Inflammatory macrophage (primary cell): ENCODE measurements around the gene NFIC.
A peak's percentile ranks its signal among the peaks of the same experiment; 100 is the strongest.
"Not testable (repeated sequence)": the region's sequence is repeated elsewhere in the genome, so short reads cannot be mapped to it uniquely, and the experiment has no call there.

ENCODE experiments used
- DNase-seq, 2 donors: peaks; one replicate each; pipeline ENCODE4 v3.0.0-alpha.2; 2020 to 2022
- total RNA-seq, 18 experiments: gene quantifications; one replicate each; lab custom pipeline; 2026; ENCODE audit warnings: mixed read lengths in 6 of 18, inconsistent platforms in 2 of 18; lab: John Stamatoyannopoulos, UW

The NFIC gene
- total RNA-seq = 1.9 to 52.9 (median 7.3) reads per million in 18 experiments

DNA sequence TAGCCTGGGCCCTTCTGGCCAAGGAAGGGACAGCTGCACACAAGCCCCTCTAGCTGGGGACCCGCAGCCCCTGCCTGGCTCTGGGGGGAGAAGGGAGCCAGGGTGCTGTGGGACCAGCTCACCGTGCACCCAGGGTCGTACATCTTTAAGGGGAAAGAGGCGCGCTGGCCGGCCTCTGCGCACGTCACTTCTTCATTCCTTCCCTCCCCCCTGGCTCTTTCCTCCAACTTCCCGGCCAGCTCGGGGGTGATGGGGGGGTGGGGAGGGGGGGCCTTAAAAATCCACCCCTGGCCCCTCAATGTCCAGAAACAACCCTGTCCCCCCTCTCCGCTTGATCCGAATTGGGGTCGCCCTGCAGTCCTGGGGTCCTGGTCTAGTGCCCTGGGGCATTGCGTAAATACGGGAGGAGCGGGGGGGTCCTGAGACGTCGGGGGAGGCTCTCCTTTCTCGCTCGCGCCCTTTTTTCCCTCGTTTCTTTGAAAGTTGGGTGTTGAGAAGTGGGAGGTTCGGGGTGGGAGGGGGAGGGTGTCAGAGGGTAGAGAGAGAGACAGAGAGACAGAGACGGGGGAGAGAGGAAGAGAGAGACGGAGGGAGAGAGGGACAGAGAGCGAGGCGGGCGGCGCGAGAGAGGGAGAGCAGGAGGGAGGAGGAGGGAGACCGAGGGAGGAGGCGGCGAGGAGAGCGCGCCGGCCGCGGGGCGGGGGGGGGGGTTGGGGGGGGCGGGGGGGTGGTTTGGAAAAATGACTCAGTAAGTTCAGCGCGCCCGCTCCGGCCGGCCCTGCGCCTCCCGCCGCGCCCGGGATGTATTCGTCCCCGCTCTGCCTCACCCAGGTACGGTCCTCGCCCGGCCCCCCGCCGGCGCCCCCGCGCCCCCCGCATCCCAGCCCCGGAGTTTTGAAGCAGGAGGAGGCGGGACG is at the start of gene NFIC:
Gene NFIC, plus strand, starts transcription at position 748 of the 917 bp plus-strand sequence. Its CDS starts 54 bp downstream, at position 802.
- DNase-seq = peak; percentile 47

DNA sequence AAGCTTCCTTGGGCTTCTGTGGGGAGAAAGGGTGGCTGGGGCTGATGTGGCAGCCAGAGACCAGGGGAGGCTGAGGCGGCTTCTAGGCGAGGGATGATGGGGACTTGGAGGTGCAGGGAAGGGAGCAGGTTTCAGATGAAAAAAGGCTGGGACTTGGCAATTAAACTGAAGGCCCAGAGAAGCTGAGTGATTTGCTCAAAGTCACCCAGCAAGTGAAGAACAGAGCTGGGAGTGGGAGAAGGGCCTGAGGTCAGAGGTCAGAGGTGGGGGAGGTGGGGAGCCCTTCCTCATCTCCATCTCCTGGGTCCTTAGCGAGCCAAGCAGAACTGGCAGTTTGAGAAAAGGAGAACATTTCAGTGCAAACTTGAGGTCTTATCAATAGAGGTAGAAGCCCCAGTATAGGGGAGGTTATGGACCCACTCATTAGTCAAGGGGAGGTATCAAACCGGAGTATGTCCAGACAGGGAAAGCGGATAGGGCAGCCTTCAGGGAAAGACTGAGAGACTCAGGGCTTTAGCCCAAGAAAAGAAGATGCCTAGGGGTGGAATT is 49.6 kb upstream of the NFIC start:
- no peak for DNase-seq

DNA sequence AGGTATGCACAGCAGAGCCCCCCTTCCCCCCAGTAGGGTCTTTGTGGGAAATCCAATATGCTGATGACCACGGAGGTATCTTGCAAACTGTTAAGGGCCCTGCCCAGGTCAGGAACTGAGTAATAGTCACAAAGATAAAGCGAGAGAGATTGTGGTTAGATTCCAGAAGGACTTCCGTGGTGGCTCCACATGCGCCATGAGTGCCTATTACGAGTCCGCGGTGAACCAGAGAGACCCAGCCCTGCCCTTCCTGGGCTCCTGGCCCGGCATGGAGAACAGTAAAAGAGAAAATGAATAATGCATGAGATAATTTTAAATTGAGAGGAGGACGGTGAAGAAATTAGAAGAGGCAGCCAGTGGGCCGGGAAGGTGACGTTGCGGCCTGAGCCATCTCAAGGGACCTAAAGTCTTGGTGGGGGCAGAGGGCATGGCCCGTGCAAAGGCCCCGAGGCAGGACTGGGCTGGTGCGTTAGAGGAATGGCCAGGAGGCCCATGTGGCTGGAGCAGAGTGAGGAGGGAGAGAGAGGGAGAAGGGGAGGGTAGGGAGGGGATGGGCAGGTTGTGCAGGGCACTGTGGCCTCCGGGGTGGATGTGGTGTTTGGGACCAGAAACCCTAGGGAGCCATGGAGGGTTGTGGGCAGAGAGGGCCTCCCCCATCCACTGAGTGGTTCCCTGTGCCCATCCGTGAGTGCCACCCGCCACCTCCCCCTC is 46.6 kb upstream of the NFIC start:
- no peak for DNase-seq

DNA sequence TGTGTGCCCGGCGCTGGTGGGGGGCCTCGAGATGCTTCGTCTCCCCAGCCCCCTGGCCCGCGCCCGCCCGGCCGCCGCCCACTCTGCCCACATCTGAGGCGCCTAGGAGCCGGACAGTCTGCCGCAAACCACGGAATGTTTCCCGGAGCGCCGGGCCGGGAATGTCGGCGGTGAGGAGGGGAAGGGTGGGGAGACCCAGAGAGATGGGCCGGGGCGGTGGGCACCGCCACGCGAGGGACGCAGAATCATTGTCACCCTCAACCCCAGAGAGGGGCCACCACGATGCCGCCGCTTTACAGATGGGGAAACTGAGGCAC is 46.1 kb upstream of the NFIC start:
- no peak for DNase-seq

DNA sequence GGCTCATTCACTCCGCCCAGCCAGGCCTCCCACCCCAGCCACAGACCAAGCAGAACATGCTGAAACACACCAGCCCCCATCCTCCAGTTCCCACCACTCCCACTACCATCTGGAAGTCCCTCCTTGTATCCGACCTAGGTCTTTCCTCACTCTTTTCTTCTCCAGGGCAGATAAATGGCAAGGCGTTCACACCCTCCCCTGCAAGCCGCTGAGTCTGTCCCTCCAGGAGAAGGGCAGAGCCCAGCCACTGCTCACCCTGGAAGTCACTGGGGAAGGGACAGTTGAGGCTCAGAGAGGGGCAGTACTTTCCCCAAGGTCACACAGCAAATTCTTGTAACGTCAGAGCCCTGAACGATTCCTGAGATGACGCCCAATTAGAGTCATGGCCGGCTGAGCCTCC is 45.5 kb upstream of the NFIC start:
- no peak for DNase-seq

DNA sequence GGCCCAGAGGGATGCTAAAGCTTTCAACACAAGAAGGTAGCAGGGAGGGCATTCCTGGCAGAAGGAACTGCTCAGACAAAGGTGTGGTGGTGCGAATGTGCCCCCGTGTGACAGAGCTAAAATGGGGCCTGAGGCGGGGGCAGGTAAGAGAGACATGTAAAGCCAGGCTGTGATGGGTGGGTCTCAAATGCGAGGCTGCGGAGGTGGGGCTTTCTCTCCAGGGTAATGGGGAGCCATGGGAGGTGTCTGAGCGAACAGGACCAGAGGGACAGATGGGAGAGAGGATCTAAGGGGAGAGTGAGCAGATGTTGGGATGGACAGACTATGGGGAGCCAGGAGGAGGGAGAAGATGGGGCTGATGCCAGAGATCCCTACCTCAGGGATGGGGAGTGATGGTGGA is 44.7 kb upstream of the NFIC start:
- DNase-seq = no peak

DNA sequence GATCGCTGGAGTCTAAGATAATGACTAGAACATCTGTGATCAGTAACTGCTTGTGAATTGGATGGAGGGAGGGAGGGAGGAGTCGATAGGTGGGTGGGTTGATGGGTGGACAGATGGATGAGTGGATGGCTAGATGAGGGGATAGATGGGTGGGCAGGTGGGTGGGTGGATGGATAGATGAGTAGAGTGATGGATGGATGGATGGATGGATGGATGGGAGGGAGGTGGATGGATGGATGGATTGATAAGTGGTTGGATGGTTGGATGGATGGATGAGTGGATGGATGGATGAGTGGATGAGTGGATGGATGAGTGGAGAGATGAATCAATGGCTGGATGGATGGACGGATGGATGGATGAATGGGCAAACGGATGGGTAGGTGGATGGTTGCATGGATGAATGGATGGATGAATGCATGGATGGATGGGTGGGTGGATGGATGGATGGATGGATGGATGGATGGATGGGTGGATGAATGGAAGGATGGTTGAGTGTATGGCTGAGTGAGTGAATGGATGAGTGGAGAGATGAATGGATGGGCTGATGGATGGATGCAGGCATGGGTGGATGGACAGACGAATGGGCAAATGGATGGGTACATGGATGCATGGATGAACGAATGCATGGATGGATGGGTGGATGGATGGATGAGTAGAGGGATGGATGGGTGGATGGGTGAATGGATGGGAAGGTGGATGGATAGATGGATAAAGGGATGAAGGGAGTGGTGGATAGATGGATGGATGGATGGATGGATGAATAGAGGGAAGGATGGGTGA is 44.0 kb upstream of the NFIC start:
- no peak for DNase-seq

DNA sequence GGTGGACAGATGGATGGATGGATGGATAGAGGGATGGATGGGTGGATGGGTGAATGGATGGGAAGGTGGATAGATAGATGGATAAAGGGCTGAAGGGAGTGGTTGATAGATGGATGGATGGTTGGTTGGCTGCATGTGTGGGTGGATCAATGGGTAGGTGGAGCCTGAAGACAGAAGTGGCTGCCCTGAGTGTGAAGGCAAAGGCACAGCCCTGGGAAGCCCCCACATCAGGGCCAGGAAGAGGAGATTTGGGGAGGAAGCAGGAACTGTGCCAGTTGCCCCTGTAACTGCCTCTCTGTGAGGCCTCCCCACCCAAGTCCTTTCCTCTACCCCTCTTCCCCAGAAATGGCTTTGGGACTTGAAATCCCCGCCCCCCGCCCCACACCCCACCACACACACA is 43.4 kb upstream of the NFIC start:
- DNase-seq = no peak

DNA sequence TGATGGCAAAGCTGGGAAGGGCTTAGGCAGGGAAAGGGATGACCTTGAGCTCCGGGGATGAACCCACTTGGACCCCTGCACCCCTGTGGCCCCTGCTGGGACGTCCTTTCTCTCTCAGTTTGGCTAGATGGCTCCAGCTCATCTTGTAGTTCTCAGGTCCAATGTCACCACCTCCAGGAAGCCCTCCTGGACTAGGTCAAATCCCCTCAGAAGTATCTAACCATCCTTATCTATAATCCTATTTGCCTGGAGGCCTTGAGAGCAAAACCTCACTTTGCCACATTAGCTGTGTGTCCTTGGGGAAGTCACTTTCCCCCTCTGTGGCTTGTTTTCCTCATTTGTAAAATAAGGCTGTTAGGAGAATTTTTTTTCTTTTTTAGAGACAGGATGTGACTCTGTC is 42.7 kb upstream of the NFIC start:
- DNase-seq = no peak

DNA sequence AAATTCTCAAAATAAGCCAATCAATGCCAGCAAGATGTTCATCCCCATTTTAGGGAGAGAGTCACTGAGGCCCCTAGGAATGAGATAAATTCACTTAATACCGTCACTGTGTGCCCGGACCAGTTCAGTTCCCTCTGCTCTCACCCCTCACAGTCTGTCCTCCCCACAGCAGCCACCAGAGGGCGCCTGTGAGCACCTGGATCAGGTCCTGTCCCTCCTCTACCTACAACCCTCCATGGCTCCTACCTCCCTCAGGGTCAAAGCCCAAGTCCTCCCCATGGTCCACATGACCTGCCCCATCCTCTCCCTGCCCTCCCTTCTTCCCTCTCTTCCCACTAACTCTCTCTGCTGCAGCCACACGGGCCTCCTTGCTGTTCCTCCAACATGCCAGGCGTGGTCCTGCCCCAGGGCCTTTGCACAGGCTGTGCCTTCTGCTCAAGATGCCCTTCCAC is 42.0 kb upstream of the NFIC start:
- DNase-seq = peak; percentile 61 to 63

DNA sequence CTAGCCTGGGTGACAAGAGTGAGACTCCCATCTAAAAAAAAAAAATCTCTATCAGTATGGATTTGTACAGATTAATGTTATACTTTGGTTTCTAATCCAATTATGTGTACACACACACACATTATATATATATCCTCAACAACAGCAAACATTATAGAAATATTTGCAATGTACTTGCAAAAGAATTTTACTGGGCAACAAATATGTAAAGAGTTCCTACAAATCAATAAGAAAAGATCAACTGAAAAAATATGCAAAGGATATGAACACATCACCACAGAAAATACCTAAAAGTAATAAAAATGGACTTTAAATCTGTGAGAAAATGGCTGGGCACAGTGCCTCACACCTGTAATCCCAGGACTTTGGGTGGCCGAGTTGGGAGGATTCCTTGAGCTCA is 40.9 kb upstream of the NFIC start:
- no peak for DNase-seq

DNA sequence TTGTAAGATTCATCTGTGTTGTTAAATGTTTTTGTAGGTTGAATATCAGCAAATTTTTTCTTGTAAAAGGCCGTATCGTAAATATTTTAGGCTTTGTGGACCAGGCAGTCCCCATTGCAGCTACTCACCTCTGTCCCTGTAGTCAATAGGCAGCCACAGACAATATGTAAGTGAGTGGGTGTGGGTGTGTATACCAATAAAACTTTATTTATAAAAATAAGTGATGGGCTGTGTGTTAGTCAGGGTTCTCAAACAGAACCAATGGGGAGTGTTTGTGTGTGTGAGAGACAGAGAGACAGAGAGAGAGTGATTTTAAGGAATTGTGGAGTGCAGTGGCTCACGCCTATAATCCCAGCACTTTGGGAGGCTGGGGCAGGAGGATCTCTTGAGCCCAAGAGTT is 37.6 kb upstream of the NFIC start:
- DNase-seq = no peak

DNA sequence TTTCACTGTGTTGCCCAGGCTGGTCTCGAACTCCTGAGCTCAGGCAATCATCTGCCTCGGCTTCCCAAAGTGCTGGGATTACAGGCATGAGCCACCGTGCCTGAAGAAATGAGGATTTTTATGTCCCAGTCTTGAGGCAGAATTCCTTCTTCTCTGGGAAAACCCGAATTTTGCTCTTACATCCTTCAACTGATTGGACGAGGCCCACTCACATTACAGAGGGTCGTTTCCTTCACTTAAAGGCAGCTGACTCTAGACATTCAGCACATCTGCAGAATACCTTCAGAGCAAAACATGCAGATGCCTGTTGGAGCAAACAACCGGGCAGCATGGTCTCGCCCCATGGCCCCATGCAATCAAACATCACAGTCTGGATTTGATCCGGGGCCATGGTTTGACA is 36.3 kb upstream of the NFIC start:
- DNase-seq = no peak

DNA sequence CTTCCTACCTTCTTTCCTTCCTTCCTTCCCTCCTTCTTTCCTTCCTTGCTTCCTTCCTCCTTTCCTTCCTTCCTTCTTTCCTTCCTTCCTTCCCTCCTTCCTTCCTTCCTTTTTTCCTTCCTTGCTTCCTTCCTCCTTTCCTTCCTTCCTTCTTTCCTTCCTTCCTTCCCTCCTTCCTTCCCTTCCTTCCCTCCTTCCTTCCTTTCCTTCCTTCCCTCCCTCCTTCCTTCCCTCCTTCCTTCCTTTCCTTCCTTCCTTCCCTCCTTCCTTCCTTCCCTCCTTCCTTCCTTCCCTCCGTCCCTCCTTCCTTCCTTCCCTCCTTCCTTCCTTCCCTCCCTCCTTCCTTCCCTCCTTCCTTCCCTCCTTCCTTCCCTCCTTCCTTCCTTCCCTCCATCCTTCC is 34.2 kb upstream of the NFIC start:
- not testable (repeated sequence) for DNase-seq

DNA sequence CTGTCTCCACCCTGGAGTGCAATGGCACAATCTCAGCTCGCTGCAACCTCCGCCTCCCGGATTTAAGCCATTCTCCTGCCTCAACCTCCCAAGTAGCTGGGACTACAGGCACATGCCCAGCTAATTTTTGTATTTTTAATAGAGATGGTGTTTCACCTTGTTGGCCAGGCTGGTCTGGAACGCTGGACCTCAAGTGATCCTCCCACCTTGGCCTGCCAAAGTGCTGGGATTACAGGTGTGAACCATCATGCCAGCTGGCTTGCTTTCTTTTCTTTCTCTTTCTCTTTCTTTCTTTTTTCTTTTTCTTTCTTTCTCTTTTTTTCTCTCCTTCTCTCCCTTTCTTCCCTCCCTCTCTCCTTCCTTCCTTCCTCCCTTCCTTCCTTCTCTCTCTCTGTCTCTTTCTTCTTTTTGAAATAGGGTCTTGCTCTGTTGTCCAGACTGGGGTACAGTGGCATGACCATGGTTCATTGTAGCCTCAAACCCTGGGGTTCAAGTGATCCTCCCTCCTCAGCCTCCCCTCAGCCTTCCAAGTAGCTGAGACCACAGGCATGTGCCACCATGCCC is 33.3 kb upstream of the NFIC start:
- DNase-seq = no peak

DNA sequence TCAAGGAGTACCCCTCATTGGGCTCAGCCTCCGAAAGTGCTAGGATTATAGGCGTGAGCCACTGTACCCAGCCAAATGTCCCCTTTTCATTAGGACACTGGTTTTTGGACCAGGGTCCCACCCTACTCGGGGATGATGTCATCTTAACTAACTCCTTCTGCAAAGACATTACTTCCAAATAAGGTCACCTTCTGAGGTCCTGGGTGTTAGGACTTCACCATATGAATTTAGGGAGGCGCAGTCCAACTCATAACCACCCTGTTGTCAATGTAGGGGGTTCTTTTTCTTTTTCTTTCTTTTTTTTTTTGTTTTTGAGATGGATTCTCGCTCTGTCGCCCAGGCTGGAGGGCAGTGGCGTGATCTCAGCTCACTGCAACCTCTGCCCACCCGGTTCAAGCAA is 32.7 kb upstream of the NFIC start:
- DNase-seq = no peak

DNA sequence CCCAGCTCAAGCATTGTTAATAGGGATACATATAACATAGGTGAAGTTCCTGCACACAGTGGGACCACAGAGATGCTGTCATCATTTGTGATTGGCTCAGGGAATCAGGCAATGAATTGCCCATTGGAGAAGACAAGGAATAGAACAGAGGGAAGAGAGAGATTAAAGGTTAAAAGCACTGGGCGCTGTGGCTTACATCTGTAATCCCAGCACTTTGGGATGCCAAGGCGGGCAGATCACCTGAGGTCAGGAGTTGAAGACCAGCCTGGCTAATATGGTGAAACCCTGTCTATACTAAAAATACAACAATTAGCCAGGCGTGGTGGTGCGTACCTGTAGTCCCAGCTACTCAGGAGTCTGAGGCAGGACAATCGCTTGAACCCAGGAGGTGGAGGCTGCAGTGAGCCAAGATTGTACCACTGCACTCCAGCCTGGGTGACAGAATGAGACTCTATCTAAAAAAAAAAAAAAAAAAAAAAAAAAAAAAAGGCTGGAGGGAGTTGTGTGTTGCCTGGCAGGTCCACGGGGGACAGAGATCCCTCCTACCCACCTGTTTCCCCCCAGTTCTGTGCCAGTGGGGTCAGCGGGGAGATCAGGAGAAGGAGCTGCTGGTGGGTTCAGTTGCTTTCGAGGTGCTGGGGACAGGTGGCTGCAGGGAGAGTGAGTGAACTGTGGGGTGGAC is 31.5 kb upstream of the NFIC start:
- not testable (repeated sequence) for DNase-seq

DNA sequence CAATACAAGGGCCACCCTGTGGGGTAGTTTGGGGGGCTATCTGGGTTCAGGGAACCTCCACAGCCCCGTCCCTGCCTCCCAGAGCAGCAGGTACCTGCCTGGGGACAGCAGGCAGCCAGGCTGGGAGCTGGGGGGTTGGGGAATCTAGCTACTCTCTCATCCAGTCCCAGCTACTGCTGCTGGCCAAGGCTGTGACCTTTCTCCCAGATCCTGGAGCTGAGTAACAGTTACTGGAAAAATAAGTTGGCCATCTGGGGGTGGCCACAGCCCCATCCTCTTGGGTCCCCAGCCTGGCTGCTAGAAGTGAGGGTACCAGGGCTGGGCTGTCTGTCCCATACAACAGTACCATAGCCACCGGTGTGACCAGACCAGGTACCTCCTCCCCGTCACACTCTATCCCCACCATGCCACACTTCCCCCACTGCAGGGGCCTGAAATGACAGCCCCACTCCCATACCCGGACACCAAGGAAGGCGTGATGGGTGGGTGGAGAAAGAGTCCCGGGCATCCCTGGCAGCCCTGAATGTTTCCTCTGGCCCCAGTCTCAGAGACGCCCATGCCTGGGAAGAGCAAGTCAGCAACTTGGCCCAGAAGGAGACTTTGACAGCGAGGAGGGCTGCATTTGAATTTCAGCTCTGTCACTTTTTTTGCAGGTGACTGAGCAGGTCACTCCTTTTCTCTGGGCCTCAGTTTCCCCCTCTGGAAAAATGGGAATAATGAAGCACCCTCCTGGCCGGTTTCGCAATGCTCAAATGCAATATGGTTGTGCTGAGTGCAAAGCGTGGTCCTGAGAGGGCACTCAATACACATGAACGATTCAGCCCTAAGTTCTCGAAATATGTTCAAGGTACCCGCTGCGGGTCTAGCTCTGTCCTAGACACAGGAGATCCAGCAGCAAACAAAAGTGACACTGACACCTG is 30.7 kb upstream of the NFIC start:
- no peak for DNase-seq

DNA sequence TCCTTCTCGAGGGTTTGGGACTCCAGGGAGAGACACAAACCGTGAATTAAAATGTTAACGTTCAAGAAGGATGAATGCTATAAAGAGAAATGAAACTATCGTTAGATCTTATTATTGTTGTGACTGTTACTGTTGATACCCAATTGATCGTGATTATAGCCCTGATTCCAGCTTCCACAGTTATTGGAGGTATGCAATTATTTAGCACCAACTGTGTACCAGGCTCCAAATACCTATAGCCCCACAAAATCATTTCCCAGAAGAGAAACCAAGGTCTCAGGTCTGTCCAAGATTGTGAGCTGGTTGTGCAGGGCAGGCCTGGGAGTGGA is 30.1 kb upstream of the NFIC start:
- no peak for DNase-seq

DNA sequence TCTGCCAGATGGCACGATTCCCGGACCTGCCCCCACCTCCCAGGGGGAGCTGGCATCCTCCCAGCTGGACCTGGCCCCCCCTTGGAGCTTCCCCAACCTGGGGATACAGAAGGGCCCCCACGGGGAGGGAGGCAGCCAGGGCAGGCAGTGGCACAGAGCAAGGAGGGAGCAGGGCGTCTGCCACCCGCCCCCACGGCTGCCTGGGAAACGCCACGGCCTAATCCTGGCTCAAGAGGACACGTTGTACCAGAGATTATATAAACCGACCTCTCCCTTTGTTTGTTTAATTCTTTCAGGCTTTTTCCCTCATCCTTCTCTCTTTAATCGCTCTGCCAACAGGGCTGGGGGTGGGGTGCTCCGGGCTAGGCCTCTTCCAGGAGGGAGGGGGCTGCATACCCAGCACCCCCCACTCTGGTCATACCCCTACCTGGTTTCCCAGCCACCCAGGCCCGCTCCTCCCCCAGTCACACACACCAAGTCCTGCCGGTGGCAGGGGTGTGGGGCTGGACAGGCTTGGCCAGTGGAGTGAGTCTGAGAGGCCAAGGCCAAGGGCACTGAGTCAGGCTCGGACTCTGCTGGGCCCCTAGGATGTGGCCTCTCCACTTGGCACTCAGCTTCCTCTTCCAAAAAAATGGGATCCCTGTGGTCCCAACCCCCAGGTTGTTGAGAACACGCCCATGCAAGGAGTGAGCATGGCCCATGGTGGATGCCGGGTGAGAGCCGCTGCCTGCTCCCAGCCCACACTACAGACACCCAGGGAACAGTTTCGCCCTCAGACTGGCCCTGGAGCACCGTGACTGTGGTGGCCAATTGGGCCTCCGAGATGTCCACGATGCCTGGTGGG is 29.5 kb upstream of the NFIC start:
- no peak for DNase-seq
